Measurements from ENCODE around the gene CHI3L1.

Gene CHI3L1

DNA sequence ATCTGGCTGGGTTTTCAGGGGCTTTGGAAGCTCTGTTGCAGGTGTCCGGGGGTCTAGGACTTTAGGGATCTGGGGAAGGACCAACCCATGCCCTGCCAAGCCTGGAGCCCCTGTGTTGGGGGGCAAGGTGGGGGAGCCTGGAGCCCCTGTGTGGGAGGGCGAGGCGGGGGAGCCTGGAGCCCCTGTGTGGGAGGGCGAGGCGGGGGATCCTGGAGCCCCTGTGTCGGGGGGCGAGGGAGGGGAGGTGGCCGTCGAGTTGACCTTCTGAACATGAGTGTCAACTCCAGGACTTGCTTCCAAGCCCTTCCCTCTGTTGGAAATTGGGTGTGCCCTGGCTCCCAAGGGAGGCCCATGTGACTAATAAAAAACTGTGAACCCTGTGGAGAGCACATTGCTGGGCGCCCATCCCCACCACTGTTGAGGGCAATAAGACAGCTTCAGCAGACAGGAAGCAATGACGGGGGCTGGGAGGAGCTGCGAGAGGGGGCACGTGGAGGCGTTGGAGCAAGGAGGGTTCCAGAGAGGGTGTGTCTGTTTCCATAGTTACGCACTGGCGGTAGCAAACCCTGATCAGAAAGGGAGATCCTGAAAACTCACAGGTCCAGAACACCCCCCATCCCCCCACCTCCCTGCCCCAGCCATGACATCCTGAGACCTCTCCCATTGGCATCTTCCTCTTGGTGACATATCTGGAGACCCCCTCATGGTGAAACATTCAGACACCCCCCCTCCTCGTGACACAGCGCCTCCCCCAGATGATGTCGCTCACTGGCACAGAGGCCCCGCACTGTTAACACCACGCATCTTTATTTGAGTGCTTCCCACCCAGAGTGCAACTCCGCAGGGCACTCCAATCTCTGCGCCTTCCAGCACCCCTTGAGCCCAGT, 19.2 kb downstream of the CHI3L1 start:
- no peak for DNase-seq

DNA sequence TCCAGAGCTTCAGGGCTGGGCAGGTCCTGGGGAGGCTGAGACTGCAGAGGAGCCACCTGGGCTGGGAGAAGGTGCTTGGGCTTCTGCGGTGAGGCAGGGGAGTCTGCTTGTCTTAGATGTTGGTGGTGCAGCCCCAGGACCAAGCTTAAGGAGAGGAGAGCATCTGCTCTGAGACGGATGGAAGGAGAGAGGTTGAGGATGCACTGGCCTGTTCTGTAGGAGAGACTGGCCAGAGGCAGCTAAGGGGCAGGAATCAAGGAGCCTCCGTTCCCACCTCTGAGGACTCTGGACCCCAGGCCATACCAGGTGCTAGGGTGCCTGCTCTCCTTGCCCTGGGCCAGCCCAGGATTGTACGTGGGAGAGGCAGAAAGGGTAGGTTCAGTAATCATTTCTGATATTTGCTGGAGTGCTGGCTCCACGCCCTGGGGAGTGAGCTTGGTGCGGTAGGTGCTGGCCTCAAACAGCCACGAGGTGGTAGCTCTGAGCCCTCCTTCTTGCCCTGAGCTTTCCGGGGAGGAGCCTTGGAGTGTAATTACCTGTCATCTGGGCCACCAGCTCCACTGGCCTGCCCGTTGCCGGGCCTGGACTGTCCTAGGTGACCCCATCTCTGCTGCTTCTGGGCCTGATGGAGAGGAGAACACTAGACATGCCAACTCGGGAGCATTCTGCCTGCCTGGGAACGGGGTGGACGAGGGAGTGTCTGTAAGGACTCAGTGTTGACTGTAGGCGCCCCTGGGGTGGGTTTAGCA, 20.1 kb downstream of the CHI3L1 start:
- DNase-seq, result no peak

DNA sequence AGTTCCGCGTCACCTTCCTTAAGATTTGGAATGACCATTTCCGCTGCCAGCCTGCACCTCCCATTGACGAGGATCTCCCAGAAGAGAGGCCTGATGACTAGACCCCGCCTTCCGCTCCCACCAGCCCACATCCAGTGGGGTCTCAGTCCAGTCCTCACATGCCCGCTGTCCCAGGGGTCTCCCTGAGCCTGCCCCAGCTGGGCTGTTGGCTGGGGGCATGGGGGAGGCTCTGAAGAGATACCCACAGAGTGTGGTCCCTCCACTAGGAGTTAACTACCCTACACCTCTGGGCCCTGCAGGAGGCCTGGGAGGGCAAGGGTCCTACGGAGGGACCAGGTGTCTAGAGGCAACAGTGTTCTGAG, 20.7 kb downstream of the CHI3L1 start:
- no peak for DNase-seq

DNA sequence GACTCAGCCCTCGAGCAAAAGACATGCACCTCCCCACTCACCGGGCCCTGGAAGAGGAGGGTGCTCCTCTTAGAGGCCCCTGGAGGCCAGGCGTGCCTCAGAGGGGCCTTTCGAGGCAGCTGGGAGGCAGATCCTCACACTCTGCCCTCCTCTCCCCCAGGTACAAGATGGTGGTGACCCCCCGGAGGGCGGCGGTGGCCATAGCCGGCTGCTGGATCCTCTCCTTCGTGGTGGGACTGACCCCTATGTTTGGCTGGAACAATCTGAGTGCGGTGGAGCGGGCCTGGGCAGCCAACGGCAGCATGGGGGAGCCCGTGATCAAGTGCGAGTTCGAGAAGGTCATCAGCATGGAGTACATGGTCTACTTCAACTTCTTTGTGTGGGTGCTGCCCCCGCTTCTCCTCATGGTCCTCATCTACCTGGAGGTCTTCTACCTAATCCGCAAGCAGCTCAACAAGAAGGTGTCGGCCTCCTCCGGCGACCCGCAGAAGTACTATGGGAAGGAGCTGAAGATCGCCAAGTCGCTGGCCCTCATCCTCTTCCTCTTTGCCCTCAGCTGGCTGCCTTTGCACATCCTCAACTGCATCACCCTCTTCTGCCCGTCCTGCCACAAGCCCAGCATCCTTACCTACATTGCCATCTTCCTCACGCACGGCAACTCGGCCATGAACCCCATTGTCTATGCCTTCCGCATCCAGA, 21.3 kb downstream of the CHI3L1 start:
- no peak for DNase-seq

DNA sequence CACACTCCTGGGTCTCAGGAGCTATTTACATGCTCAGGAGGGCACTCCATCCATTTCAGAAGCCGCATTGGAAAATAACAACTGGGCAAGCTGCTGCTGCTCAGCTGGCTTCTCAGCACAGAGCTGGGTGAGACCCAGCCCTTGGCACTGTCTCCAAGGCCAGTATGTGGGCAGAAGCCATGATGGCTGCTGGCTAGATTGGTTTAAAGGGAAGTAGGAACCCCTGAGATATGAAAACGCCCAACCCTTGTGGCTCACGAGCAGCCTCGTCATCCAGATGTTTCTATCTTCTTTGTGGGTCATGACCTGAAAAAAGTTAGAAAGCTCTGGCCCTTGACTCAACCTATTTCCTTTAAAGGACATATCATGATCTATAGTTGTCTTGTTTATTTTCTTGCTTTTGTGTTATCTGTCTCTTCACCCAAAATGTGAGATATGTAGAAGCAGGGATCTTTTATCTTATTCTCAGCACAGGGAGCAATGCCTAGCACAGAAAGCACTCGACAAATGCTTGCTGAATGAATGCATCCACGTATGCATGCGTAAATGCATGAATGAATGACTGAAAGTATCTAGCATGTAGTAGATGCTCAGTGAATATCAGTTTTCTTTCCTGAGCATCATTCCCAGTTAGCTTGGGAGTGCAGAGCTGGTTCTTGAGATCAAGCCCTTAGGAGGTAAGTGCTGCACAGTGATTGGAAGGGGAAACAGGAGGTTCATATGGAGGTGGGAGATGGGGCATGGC, 22.4 kb downstream of the CHI3L1 start:
- DNase-seq, result no peak

DNA sequence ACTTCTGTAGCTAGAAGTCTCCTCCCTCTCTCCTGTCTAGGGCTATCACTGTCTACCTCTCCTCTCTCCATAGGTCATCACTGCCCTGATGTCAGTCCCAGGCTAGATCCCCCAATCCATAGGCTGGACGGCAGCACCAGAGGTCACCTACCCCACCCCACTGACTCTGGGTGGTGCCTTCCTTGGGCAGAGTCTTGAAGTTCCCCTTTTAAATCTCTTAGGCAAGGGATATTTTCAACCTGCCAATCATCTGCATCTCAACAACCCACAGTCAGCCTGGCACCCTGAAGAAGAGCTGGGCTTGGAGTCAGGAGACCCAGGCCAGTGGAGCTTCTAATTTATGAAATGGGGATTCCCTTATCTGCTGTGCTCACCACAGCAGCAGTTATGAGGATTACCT, 24.1 kb downstream of the CHI3L1 start:
- DNase-seq, result no peak

DNA sequence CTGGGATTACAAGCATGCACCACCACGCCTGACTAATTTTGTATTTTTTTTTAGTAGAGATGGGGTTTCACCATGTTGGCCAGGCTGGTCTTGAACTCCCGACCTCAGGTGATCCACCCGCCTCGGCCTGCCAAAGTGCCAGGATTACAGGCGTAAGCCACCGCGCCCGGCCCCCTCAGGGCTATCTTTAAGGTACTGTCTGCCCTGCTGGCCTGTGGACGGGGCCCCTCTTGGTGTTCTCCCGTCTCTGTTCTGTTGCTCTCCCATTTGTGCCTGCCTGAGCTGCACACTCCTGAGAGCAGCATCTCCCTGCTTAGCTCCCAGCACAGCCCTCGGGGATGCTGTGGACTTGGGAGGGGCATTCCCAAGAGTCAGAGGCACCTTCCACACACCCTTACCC, 24.8 kb downstream of the CHI3L1 start:
- DNase-seq, result no peak

DNA sequence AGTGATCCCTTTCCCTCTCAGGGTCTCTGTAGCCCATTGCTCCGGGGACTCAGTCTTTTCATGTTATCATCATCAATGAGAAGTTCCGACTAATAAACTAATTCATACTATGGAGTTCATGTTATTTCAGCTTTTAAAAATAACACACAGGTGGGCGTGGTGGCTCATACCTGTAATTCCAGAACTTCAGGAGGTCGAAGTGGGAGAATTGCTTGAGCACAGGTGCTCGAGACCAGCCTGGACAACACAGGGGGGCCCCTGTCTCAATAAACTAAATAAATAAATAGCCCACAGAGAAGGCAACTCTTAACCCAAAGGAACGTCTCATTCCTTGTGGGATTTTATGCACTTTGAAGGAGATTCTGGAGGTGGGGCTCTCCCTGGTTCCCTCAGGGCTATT, 25.3 kb downstream of the CHI3L1 start:
- no peak for DNase-seq

DNA sequence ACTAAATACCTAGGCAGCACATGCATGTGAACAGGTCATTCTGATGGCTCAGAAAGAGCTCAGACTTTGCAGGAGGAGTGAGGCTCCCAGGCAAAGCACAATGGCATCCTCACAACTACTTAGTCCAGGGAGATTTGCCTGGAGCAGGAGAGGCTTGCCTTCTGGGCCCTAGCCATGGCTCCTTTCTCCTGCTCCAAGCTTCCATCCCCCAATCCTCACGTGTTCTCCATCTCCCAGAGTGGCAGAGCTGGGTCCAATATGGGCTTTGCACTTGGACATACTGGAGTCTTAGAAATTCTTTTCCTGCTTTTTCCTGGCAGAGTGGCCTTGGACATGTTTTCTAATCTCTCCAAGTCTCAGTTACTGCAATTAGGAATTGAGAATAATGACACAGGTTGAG, 26.7 kb downstream of the CHI3L1 start:
- no peak for DNase-seq

DNA sequence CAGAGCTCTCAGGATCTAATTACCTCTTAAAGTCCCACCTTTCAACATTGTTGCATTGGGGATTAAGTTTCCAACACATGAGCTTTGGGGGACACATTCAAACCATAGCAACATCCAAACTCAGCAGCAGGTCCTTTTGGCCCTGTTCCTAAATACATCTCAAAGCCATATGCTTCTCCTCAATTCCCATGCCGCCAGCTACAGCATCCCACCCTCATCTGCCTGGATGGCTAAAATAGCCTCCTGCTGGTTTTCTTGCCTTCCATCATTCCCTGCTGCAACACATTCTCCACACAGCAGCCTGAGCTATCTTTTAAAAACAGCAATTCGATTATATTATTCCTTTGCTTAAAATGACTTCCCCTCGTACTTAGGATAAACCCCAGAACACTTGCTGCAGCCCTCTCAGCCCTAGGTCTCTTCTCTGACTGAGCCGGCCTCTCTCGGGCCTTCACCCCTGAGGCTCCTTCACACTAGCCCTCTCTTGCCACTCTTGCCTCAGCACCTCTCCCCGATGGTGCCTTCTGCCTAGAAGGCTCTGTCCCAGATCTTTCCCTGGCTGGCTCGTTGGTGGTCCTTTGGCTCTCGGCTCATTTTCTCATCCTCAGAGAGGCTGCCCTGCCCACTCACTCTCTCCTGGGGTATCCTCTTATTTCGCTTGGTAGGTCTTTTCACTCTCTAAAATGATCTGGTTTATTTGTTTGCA, 27.4 kb downstream of the CHI3L1 start:
- DNase-seq, result peak; percentile 66

DNA sequence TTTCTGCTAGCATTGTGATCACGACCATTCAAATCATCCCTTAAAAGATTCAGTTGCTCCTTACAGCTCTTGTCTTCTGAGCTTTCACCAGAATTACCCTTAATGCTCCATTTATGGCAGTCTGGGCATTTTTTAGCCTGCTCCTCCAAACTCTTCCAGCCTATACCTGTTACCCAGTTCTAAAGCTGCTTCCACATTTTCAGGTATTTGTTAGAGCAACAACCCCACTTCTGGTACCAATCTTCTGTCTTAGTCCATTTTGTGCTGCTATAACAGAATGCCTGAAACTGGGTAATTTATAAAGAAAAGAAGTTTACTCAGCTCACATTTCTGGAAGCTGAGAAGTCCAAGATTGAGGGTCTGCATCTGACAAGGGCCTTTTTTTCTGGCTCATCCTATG, 28.1 kb downstream of the CHI3L1 start:
- no peak for DNase-seq

DNA sequence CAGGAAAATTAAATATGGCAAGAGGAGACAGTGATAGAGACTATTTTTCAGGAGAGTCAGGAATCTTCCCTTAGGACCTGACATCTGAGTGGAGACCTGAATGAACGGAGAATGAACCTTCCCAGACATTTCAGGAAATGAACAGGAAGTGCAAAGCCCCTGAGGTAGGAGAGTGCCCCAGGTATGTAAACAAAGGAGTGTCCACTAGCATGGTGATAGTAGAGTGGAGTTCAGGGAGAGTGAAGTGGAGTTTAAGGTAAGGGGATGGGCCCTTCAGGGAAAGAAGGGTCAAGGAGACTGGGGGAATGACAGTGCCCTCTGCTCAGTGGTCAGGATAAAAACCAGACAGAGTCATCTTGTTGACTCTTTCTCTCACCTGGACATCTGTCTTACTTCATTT, 30.2 kb downstream of the CHI3L1 start:
- no peak for DNase-seq

DNA sequence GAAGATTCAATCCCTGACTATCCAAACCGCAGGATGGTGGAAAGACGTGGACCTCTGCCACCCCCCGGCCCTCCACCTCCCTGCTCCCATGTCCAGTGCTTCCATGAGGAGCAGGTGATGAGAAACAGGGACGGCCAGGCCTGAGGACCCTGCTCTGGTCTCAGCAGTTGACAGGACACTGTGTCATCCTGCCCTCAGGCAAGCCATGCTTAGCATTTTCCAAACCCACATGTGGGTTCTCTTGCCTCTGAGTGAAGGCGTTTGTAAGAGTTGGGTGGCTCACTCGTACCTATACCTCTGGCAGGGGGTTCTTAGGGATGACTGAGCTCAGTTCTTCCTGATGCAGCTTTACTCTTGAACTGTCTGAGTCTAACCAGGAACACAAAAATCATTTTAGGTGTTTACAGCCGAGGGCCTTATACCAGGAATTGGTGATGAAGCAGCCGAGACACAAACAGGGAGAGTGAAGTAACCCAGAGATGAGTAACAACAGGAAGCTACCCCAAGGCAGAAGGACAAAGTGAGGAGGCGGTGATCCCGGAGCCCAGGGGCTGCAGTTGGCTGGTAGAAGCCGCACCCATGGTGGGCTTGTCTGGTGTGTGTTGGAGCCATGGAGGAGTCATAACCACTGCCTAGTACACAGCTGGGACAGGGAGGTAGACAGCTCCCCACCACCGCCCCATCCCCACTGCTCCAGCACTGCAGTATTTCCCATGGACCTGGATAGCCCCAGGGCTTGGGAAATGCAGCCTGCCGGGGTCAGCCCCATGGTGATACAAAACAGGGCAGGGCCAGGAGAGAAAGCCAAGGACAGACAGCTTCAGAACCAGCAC, 32.3 kb downstream of the CHI3L1 start:
- no peak for DNase-seq

DNA sequence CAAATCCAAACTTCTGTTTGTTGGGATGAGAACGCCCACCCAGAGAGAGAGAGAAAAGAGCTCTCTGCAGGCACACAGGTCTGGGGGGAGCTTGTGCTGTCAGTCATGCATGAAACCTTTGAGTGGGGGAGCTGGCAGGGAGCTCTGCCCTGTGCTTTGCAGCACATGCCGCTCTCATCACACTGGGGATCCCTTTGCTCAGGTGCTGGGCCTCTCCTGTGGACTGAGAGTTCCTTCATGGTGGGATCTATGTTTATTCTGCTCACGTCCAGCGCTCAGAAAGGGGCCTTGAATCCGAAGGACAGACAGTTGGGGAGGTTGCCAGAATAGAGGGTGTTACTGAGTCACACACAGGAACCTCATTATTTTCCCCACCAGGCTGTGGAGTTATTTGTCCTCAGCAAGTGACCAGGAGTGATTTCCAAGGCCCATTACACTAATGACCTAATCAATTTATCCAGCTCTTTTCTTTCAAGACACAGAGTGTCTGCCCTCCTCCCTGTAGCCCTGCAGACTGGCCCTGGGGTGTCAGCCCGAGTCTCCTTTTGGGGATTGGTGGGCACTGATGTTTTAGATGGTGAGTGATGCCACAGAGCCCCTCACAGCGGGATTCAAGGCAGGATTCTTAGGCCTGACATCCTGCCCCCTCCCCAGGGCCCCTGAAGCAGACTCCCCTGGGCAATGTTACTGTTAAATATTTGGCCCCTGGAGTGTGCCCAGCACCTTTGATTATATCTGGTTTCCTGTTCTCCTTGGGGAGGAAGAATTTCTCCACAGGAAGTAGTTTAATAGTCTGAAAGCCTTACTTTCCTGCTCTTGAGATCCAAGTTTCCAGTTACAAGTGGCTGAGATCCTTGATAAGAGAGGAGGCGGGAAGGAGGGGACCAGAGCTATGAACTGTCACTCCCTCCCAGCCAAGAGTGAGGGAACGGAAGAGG, 33.2 kb downstream of the CHI3L1 start:
- peak; percentile 52 for DNase-seq

DNA sequence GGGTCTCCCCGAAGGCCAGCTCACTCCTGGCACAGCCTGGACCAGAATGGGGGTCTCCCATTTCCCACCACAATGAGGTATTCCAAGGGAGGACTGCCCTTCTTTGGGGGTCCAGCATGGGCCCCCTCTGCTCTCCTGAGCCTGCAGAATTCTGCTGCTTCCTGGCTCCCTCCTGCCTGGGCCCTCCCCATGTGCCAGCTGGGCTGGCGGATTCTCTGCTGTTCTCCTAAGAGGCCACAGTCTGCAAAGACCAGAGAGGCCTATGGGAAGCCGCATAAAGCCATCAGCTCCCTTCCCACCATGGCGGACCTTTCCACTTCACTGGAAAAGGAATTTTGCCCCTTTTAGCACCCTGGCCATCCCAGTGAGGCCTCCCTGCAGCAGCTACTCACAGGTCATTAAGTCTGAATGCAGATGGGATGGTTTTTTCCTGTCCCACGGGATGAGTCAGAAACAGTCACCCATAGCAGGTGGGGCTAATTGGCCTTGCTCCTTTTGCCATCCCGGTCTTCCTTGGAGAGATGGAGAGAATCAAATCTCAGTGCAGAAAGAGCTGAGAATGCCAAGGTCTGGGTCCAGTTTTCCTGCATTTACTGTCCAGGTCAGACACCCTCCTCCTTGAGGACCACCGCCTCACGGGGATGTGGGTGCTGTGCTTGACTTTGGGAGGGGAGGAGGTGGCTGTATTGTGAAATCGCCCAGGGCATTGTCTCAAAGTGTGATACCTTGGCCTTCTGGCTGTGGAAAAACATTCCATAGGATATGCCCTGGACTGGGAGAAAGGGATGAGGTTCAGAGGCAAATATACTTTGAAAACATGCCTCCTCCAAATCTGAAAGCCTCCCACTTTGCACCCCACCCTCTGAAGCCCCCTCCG, 34.1 kb downstream of the CHI3L1 start:
- no peak for DNase-seq

DNA sequence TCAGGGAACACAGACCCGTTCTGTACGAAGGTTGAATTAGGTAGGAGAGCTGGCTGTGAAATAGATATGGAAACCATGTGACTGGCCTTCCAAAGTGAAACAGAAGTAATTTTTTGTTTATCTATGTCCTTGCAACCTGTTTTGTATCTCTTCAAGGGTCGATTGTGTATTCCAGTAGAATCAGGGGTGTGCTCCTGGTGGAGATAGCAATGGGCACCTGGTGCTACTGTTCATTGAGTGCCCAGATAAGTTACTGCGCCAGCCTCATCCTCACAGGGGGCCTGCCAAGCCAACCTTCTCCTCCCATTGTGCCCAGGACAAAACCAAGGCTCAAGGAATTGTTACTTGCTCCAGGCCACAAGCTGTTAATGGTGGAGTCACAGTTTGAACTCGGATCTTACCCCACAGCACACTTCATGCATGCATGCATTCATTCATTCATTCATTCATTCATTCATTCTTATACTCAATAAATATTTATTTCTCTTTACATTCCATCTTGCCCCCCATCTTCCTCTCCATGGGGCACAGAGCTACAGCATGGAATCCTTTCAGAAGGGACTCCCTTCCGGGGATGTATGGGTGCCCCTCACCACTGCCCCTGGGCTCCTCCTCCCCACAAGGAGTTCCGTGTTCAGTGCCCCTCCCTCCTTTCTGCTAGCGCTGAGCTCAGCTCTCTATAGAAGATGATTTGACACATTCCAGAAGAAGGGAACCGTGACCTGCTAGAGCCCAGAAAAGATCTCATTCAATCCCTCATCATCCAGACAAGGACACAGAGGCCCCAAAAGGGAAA, 34.9 kb downstream of the CHI3L1 start:
- DNase-seq, result no peak

DNA sequence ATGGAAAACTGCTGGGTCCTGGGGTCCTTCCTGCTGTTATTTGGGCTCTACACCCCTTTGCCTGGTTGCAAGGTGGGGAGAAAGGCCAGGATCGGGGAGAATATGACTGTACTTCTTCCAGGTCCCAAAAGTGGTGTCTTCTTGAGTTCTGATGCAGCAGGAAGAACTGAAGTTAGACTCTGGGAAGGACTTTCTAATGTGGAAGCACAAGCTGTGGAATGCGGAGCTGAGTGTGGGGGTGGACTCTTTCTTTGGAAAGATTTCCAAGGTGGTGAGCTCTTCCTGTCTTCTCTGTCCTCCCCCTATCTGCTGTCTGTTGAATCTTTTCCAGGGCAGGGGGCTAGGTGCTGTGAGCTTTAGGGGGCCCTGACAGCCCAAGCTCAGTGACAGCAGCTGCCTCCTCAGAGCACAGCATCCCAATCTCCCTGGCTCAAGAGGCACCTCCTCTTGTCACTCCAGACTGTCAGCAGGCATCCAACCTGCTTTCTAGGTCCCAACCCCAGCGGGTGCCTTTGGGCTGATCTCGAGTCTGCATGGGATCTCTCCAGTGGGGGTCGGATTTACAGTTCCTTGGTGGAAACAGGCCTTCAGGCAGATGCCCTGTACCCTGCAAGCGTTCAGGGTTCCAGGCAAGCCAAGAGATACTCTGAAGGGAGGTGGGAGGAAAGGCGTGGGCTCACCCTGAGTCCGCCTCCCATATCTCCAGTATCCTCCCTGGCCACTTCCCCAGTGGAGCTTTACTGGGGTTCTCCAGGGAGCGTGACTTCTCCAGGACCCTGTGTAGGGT, 35.8 kb downstream of the CHI3L1 start:
- DNase-seq, result no peak
